ENCODE measurements around the gene RACK1. TPM values are rescaled to one million over a fixed set of nuclear protein-coding genes. Genes with fewer than 3 reads are reported as not detected.

Gene RACK1
- total and polyA plus RNA-seq, 2 of the 13 experiments (the other 11 are each of a cell fraction or from before 2014, with no cell fraction given): 2,514 to 6,141 TPM

GRCh38 chr5:181260720-181261319, 17.1 kb upstream of the RACK1 start, which contains the start of gene TRIM52 (continued):
- peak; percentile 82 for TF ChIP-seq THAP9 (CRISPR knock-in tag; IDR thresholded peaks at IDR 0.05; ENCODE audit: borderline replicate concordance)
- TF ChIP-seq LBX2 (CRISPR knock-in tag; IDR thresholded peaks at IDR 0.05; ENCODE audit: borderline replicate concordance): 0 out of 2 replicates have a peak, but pooled peaks have one; percentile 23
- TF ChIP-seq ZFP36L1 (CRISPR knock-in tag; IDR thresholded peaks at IDR 0.05): 0 out of 2 replicates have a peak, but pooled peaks have one; percentile 25
- TF ChIP-seq ZSCAN5A (CRISPR knock-in tag; IDR thresholded peaks at IDR 0.05; ENCODE audit: borderline replicate concordance): no peak
- peak; percentile 97 for TF ChIP-seq TAF1 (CRISPR knock-in tag; IDR thresholded peaks at IDR 0.05)
- TF ChIP-seq ERF (CRISPR knock-in tag; IDR thresholded peaks at IDR 0.05): peak; percentile 82
- peak; percentile 96 for TF ChIP-seq KAT8 (CRISPR knock-in tag; IDR thresholded peaks at IDR 0.05)
- peak; percentile 39; the same call in 1 of the 2 replicates for TF ChIP-seq KAT7 (CRISPR knock-in tag; IDR thresholded peaks at IDR 0.05; ENCODE audit: borderline replicate concordance)
- TF ChIP-seq IRF2 (CRISPR knock-in tag; IDR thresholded peaks at IDR 0.05): peak; percentile 86
- TF ChIP-seq RARA (CRISPR knock-in tag; IDR thresholded peaks at IDR 0.05): peak; percentile 68; the same call in 1 of the 2 replicates
- TF ChIP-seq ZNF841 (CRISPR knock-in tag; IDR thresholded peaks at IDR 0.05; ENCODE audit: borderline replicate concordance): 0 out of 2 replicates have a peak, but pooled peaks have one; percentile 62
- peak; percentile 72 for TF ChIP-seq ELF1 (CRISPR knock-in tag; IDR thresholded peaks at IDR 0.05)
- peak; percentile 50; the same call in 1 of the 2 replicates for TF ChIP-seq STAT6 (CRISPR knock-in tag; IDR thresholded peaks at IDR 0.05; ENCODE audit: borderline replicate concordance)
- TF ChIP-seq RELA (CRISPR knock-in tag; IDR thresholded peaks at IDR 0.05): peak; percentile 81; the same call in 1 of the 2 replicates
- peak; percentile 63; the same call in 1 of the 2 replicates for TF ChIP-seq ZFP91 (CRISPR knock-in tag; IDR thresholded peaks at IDR 0.05; ENCODE audit: borderline replicate concordance)
- TF ChIP-seq MED8 (CRISPR knock-in tag; IDR thresholded peaks at IDR 0.05; ENCODE audit: insufficient replicate concordance): peak; percentile 42
- no peak for TF ChIP-seq ZNF891 (CRISPR knock-in tag; IDR thresholded peaks at IDR 0.05)
- peak; percentile 49; the same call in 1 of the 2 replicates for TF ChIP-seq REPIN1 (CRISPR knock-in tag; IDR thresholded peaks at IDR 0.05; ENCODE audit: borderline replicate concordance, low read depth)
- peak; percentile 61; the same call in 1 of the 2 replicates for TF ChIP-seq WIZ (CRISPR knock-in tag; IDR thresholded peaks at IDR 0.05)
- 0 out of 2 replicates have a peak, but pooled peaks have one; percentile 1 for TF ChIP-seq HMG20A (CRISPR knock-in tag; IDR thresholded peaks at IDR 0.05; ENCODE audit: borderline replicate concordance)
- peak; percentile 35 for TF ChIP-seq STAG1 (CRISPR knock-in tag; IDR thresholded peaks at IDR 0.05)

All from HepG2 (cell line).